NCI-H2107 (cell line): Measurements from ENCODE around the gene DGKE.

Experiments
- DNase-seq: peaks from one replicate; lab custom pipeline; 2025; lab: John Stamatoyannopoulos, UW

The DGKE gene

DNA sequence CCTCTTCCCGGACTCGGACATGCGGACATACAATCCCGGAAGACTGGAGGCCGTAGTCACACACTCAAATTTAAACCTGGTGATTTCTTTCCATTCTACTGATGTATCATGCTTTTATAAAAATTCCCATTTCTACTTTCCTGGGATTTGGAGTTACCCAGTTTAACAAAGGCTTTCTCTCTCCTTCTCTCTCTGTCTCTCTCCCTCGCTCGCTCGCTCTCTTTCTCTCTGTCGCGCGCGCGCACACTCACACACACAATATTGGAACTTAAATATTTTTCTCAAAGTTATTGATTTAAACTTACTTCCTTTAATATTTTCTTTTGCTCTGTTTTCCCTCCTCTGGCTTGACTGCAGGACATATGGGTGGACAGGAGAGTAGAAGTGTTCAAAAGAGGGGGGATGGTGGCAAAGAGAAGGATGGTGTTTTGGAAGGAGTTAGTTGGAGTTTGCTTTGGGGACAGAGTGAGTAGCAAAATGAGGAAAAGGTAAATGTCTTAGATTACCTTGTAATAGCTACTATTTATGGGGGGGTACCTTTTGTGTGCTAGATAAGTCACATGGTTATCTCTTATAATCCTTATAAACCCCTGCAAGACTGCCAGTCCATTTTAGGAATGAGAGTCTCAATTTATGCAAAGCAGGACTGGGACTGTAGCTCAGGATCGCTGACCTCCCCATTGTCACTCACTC, 80.8 kb downstream of the DGKE start:
- no peak for DNase-seq

DNA sequence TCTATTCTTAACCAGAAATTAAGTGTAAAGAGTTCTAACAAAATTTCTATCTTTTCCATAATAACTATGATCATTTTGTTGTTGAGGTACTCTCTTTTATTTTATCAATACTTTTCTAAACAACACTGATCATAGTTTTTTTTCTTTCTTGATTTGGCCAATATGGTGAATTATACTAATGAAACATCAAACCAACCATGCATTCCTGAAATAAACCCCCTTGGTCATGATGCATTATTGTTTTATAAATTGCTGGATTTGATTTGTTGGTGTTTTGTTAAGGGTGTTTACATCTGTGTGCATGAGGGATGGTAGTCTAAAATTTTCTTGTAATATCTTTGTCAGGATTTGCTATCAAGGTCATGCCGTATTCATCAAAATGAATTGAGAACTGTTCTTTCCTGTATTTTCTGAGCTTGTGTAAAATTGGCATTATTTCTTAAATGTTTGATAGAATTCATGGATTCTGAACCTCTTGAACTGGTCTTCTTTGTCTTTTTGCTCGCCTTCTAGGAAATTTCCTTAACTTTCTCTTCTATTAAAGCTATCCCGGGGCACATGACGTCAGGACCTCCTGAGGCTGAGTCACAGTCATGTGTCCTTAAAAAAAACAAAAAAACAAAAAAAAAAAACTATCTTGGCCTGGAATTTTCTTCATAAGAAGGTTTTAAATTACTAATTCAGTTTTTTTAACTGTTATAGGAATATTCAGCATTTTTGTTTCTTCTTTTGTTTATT, 83.8 kb downstream of the DGKE start:
- DNase-seq = no peak

DNA sequence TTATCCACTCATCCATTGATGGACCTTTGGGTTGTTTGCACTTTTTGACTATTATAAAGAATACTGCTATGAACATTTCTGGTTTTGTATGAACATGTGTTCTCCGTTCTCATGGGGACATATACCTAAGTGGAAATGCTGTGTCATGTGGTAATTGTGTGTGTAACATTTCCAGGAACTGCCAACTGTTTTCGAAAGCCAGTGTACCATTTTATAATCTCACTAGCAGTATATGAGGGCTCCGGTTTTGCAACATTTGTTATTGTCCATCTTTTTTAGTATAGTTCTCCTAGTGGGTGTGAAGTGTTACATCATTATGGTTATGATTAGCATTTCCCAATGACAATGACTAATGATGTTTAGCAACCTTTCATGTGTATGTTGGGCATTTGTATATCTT, 85.0 kb downstream of the DGKE start:
- no peak for DNase-seq
